GM19239 (cell line): ENCODE measurements around the gene IGFALS.
"Not testable (repeated sequence)": the region's sequence is repeated elsewhere in the genome, so short reads cannot be mapped to it uniquely, and the experiment has no call there.

Experiments used
- DNase-seq: peaks from one replicate; pipeline ENCODE4 v3.0.0; 2011; ENCODE audit warnings: low spot score; ENCODE audit not compliant: insufficient read length
- FAIRE-seq: peaks from 2 replicates; lab custom pipeline; 2011; peaks lifted over from hg19 to GRCh38; lab: Jason Lieb, UNC

IGFALS gene

GRCh38 chr16:1818873-1819525 is 25.5 kb upstream of the IGFALS start:
- FAIRE-seq (no peak), DNase-seq (no peak)

- FAIRE-seq (no peak), DNase-seq (no peak)
Measured at GRCh38 chr16:1818204-1818872, 24.8 kb upstream of the IGFALS start.

GRCh38 chr16:1817716-1818115 is 24.2 kb upstream of the IGFALS start:
- DNase-seq = no peak
- FAIRE-seq = no peak

GRCh38 chr16:1817276-1817589 is 23.7 kb upstream of the IGFALS start:
- FAIRE-seq (no peak), DNase-seq (no peak)

- no peak for FAIRE-seq
- DNase-seq = no peak
Measured at GRCh38 chr16:1816396-1817275, 23.1 kb upstream of the IGFALS start.

- no peak for FAIRE-seq
- no peak for DNase-seq
Measured at GRCh38 chr16:1815461-1815860, 22.0 kb upstream of the IGFALS start.

- FAIRE-seq (no peak), DNase-seq (no peak)
Measured at GRCh38 chr16:1812732-1813163, 19.2 kb upstream of the IGFALS start.

- no peak for FAIRE-seq
Measured at GRCh38 chr16:1810536-1810935, 17.0 kb upstream of the IGFALS start.

GRCh38 chr16:1810106-1810505 is 16.6 kb upstream of the IGFALS start:
- FAIRE-seq (no peak), DNase-seq (no peak)

More at GRCh38 chr16:1810536-1810935, 17.0 kb upstream of the IGFALS start:
- no peak for DNase-seq

- DNase-seq = no peak
- no peak for FAIRE-seq
Measured at GRCh38 chr16:1809281-1809801, 15.8 kb upstream of the IGFALS start.

GRCh38 chr16:1808691-1809090 is 15.2 kb upstream of the IGFALS start:
- FAIRE-seq (no peak), DNase-seq (no peak)

- no peak for DNase-seq
Measured at GRCh38 chr16:1807626-1808025, 14.1 kb upstream of the IGFALS start.

GRCh38 chr16:1800701-1801100 is 7.2 kb upstream of the IGFALS start:
- no peak for FAIRE-seq
- DNase-seq = no peak

More at GRCh38 chr16:1807626-1808025, 14.1 kb upstream of the IGFALS start:
- FAIRE-seq = no peak

GRCh38 chr16:1799263-1799662 is 5.8 kb upstream of the IGFALS start:
- FAIRE-seq = not testable (repeated sequence)

GRCh38 chr16:1794908-1795666 is 1.6 kb upstream of the IGFALS start:
- no peak for FAIRE-seq
- DNase-seq = no peak

More at GRCh38 chr16:1799263-1799662, 5.8 kb upstream of the IGFALS start:
- DNase-seq = not testable (repeated sequence)

- DNase-seq (no peak), FAIRE-seq (no peak)
Measured at GRCh38 chr16:1794221-1794871, 841 bp upstream of the IGFALS start.

GRCh38 chr16:1792836-1793577 is 498 bp downstream of the IGFALS start:
- DNase-seq (no peak), FAIRE-seq (no peak)

GRCh38 chr16:1791943-1792812 is 1.3 kb downstream of the IGFALS start:
- DNase-seq (no peak), FAIRE-seq (no peak)
